NCI-H1048 (cell line): ENCODE measurements around the gene DNAH17.
A peak's percentile ranks its signal among the peaks of the same experiment; 100 is the strongest.
"Not testable (repeated sequence)": the region's sequence is repeated elsewhere in the genome, so short reads cannot be mapped to it uniquely, and the experiment has no call there.

ENCODE experiments used
- DNase-seq: peaks from one replicate; lab custom pipeline; 2025; lab: John Stamatoyannopoulos, UW

DNAH17 gene

DNA sequence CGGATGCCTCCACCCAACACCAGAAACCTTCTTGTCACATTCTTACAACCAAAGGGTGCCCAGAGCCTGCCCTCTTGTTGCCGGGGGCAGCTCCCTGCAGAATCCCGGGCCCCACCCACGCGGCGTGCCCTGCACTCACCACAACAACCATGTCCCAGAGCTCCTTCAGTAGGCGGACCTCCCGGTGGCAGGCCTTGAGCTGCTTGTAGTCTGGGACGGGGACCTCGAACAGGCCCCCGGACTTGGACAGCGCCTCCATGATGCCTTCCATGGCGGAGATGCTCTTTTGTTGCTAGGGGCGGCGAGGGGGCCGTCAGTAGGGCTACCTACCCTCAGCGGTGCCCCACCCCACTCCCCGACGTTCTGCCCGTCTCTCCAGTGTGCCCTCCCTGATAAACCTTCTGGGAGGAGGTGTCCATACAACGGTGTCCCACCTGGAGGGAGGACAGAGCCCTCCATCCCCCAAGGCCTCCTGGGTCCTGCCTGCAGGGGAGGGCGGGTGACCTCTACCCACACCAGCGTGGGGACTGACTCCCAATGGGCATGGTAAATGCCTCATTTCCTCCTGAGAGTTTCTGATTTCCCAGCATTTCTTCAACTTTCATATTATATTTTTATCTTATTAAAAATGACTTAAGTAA is 52.2 kb downstream of the DNAH17 start:
- no peak for DNase-seq

DNA sequence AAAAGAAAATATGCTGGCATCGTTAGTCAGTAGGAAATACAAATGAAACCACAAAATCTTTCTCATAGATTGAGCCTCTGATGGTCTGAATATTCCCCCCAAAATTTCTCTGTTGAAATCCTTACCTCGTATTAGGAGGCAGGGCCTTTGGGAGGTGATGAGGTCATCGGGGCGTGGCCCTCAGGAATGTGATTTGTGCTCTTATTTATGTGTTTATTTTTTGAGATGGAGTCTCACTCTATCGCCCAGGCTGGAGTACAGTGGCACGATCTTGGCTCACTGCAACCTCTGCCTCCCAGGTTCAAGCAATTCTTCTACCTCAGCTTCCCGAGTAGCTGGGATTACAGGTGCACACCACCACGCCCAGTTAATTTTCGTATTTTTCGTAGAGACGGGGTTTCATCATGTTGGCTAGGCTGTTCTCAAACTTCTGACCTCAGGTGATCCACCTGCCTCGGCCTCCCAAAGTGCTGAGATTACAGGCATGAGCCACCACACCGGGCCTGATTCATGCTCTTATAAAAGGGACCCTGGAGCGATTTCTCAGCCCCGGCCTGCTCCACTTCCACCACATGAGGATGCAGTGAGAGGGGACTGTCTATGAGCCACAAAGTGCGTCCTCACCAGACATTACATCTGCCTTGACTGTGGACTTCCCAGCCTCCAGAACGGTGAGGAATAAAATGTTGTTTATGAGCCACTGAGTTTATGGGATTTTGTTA is 53.1 kb downstream of the DNAH17 start:
- DNase-seq = no peak

DNA sequence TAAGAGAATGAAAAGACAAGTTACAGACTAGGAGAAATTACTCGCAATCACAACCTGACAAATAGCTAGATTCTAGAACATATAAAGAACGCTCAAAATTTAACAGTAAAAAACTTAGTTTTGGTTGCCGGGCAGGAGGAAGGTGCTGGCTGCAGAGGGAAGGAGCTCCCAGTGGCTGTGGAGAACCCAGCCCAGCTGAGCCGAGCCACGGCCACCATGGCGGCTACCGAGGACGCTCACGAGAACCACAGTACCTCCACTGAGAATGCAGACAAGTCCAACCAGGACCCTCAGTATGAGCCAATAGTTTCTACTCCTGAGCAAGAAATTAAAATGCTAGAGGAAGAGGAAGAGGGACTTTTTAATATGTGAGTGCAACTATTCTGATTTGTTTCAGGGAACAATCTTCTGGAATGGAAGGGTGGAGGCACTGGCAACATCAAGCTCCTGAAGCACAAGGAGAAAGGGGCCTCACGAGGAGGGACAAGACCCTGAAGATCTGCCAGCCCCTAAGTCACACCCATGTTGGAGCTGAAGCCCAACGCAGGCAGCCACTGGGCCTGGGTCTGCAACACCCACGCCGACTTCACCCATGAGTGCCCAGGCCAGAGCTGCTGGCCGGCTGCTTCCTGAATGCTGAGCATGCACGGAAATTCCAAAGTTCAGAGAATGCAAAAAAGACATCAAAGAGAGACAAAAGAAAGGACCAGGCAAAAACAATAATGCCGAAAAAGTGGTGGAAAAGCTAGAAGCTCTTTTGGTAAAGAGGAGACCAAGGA is 55.0 kb downstream of the DNAH17 start:
- no peak for DNase-seq

DNA sequence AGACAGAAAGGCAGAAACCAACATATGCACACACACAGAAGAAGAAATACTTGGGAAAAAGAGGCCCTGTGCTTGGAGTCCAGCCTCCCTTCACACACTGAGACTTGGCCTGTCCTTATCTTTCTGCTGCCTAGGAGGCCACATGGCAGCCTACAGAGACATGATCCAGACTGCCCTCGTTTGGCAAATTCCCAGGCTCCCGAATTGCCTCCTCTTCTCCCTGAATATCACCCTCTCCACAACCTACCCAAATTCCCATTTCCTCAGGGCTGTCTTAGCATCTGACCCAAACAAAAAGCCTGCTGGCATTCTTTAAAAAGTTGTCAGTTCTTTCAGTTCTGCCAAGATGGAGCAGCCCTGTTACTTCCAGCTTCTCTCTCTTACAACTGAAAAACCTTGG is 59.8 kb downstream of the DNAH17 start:
- no peak for DNase-seq

DNA sequence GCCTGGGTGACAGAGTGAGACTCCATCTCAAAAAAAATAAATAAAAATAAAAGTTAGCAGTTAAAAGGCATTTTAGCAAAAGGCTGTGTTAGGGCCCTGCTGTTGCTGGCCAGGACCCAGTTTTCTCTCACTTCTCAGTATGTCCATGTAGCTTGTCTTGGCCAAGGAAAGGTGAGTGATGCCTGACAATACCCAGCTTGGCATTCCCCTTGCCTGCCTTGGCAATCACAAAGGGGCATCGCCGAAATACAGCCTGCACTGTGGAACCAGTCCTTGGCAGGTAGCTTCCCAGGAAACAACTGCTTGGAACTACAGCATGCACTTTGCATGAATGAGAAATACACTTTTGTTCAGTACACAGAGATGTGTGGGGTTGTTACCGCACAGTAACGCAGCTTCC is 61.7 kb downstream of the DNAH17 start:
- DNase-seq = no peak

DNA sequence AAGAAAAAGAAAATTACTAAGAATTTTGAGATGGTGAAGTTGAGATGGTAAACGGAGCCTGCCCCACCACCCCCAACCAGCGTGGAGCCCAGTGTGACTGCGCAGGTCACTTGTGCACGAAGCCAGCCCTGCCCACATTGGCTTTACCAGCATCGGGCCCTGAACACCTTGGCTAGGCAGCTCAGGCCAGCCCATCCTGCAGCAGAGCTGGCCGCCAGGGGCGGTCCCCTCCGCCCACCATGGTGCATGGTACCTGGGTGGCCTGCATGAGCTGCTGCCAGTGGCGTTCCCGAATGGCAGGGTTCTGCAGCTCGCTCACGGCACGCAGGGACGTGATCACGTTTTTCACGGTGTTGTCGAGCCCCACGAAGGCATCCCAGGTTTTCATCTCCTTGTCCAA is 62.7 kb downstream of the DNAH17 start:
- no peak for DNase-seq

DNA sequence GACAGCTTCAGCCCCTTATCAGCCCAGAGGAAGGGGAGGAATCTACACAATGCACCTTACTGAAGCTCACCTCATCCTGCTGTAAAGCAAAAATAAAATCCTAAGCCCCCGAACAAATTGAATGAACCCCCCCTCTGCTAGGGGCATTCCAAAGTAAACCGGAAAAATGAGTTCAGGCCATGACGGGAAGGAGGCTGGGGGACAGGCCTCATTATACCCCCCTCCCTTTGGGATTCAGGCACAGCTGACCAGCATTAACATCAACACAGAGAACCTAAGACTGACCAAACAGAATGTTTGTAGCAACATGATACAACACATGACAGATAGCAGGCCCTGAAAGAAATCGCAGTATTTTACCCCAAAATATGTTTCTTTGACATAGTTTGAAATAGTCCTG is 64.2 kb downstream of the DNAH17 start:
- no peak for DNase-seq

DNA sequence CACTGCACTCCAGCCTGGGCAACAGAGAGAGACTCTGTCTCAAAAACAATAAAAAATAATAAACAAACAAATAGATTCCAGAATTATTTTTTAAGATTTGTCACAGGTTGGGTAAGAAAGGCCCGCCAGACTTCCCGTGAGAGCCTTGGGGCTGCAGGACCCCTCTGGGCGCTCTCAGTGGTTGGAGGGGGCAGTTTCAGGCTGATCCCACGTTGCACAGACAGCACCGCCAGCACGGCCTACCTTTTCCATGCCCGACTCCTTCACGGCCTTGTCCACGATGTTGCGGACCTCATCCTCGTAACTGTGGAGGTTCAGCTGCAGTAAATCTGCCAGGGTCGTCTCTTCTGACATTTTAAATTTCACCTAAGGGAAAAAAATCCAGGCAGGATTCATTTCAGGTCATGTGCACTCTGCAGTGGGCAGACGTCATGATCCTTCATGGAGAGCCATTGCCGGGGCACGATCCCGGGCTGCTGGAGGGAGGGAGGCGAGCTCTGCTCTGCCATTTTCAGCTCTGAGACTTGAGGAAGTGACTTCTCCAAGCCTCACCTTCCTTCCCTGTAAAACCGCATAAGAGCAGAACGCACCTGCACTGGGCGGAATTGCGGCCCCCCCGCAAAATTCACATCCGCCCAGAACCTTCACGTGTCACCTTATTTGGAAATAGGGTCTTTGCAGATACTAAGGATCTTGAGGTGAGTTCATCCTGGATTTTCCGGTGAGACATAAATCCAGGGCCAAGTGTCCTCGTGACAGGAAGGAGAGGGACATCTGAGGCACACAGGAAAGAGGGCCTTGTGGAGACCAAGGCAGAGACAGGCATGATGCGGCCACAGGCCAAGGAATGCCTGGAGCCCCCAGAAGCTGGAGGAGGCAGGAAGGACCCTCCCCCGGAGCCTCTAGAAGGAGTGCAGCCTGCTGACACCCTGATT is 66.8 kb downstream of the DNAH17 start:
- no peak for DNase-seq

DNA sequence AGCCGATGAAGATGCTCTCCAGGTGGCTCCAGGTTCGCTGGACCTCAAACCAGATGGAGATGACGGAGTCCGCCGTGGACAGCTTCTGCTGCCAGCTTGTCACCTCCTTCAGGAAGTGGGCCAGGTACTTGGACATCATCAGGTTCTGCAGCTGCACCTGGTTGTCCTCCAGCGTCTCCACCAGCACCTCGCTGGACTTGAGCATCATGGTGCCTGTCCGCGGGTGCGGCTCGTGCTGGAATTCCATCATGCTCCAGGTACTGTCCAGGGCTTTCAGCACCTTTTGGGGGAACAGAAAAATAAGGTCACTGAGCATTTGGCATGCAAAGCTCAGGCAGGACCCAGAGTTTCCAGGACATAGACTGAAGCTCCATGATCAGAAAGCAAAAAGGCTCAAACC is 69.7 kb downstream of the DNAH17 start:
- no peak for DNase-seq

DNA sequence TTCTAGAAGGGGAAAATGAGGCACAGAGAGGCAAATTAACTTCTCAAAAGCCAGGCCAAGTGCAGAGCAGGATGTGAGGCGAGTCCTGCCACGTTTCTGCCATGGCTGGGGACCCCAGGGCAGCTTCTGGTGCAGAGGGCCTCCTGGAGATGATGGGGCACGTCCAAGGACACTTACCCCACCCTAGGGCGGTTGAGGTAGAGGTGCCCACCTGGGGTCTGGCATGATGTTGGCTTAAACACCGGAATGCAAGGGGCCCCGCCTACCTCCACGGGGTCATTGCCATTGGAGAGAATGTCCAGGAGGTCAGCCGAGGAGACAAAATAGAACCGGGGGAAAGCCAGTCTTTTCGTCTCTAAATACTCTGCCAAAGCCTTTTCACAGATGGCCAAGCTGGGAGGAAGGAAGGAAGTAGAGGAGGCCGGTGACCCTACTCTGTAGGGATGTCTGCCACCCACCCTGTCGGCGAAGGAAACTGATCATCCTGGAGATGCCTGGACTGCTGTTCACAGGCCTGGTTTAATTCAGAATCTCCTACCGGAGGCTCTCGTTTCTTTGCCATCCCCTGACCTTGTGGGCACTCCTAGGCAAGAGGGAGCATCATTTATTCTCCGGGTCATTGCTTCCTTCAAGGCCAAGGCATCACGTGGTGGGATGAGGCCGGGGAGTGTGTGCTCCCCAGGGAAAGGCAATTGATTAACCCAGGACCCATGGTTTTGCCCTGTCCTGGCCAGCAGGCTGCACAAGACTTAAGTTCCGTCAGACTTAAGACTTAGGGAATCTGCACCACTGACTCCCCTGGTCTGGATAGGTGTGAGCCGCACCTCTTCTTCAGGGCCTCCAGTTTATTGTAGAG is 70.5 kb downstream of the DNAH17 start:
- no peak for DNase-seq

DNA sequence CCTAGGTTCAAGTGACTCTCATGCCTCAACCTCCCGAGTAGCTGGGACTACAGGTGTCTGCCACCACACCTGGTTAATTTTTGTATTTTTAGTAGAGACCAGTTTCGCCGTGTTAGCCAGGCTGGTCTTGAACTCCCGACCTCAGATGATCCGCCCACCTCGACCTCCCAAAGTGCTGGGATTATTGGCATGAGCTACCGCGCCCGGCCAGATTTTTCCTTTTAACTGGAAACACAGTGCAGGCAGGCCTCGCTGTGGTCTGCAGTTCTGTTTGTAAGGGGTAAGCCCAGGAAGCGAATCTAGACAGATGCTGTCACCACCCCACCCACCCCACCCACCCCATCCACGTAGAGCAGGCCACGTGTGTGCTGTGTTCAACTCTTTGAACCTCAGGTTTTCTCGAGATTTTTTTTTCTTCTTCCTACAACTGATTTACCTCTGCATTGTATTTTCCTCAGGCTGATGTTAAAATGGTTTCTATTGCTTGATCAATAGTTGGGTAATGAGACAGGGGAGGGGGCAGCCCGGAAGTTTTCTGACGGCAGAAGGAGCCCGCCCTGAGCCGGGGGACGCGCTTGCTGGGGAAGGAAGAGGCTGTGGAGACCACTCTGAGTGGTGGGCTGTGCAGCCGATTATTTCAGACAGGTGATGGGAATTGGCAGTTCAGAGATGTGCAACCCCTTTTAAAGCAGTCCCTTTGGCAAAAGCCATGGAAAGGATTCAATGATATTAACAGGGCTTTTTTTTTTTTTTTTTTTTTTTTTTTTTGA is 72.9 kb downstream of the DNAH17 start:
- no peak for DNase-seq

DNA sequence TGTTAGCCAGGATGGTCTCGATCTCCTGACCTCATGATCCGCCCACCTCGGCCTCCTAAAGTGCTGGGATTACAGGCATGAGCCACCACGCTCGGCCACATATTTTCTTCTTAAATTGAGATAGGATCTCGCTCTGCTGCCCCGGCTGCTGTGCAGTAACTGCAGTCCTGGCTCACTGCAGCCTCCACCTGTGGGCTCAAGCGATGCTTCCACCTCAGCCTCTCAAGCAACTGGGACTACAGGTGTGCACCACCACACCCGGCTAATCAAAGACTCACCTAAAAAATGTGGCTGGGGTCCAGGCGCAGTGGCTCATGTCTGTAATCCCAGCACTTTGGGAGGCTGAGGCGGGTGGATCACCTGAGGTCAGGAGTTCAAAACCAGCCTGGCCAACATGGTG is 73.8 kb downstream of the DNAH17 start:
- not testable (repeated sequence) for DNase-seq

DNA sequence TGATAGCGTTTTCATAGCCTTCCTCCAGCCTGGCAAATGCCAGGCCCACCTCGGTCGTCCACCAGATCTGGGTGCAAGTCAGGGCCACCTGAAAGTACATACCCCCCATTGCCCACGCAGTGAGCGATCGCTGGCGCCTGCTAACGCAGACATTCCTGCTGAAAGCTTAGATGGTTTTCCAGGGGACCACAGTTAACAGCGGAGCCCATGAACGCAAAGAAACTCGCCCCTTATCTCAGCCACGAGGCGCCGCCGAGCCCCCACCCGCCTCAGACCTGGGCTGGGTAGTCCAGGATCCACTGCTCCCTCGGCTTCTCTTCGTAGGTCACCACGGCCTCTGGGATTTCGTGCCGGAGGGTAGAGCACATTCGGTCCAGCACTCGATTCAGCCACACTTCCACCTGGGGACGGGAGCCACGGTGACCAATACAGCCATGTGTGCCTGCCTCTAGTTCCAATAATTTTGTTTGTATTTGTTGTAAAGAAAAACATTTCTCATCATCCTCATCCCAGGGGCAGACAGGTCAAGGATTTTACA is 74.5 kb downstream of the DNAH17 start:
- no peak for DNase-seq

DNA sequence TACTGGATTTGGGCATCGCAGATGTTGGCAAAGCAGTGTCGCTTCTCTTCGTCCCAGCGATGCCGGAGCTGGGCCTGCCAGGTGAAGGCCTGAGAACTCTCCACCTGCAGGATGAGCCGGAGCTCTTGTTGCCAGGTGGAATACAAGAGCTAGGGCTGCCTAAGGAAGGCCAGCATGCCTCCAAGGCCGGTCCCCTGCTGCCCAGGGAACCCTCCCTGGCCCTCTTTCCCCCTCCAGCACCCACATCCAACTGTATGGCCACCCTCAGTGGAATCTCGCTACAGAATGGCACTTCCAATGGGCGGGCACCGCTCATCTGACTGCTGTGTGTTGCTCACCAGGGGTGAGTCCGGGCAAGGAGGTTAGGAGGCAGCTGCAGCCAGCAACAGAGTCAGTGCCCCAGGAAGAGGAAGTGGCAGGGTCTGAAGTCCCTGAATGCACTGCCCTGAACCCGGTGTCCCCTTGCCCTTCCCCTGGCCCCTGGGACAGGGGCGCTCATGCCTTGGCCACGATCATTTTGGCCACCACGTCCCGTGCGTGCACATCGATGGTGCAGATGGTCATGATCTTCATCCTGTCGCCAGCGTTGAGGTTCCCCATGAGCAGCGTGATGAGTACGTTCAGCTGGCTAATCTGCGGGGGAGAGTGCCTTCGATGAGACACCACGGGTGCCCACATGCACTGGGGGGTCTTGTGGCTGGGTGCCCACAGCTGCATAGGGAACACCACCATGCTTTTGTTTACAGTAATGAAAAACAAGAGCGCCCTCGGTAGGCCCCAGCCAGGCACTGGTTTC is 75.8 kb downstream of the DNAH17 start:
- DNase-seq = no peak

DNA sequence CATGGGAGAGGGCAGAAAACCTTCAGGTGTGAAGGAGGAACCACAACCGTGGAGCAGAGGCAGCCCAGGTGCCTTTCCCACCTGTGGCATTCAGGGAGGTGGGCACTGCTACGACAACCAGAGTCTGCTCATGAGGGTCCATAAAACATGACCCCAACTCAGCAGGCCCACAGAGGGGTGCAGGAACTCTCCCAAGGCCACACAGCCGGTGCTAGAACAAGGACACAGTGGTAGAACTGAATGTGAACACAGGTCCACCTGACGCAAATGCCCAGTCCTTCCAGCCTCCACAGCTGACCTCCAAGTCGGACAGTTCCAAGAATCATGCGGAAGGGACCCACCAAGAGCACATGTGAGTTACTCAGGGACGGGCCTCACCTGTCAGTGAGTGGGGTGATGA is 76.4 kb downstream of the DNAH17 start:
- no peak for DNase-seq

DNA sequence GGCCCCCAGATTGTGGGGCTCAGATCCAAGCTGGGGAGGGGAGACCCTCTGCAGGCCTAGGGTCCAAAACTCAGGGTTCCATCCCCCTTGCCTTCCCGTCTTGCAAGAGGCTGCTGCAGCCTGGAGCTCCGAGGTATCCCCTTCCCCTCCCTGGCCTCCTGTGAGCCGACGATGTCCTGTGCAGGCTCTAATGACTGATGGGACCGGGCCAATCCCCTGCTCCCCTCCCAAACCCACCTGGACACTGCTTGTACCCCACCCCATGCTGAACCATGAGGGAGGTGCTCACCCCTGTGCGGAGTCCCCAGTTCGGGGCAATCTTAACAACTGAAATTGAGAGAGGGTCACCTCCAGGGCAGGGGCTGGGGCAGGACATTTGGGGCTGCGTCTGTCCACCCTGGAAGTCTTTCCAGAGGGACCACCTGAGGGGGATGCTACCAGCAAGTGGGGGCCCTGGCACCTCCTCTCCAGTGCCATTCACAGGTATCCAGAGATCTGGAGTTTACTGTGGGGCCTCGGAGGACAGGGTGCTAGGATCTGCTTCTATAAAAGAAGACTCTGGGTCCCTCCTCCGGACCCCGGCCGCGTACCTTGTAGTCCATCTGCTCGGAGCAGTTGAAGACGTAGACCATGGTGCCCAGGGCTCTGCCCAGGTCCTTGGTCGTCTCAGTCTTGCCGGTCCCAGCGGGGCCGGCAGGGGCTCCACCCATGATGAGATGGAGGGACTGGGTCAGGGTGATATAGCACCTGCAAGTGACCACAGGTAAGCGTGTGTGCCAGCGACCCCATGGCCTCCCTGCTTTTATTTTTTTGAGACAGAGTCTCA is 77.3 kb downstream of the DNAH17 start:
- DNase-seq = no peak

DNA sequence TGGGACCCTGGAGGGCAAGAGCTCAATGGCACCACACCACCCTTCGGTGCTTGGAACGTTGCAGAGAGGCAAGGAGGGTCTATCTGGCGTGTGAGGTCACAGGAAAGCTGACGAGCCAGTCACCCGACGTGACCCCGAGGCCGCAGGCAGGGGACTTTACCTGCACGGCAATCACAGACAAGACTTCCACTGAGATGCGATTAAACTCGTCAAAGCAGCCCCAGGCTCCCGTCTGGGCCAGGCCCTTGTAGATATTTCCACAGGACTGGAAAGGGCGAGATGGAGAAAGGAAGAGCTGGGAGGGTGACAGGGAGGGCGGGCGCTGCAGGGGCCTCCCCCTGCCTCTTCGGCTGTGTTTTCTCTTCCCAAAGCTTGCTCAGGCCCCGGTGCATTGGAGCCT is 78.3 kb downstream of the DNAH17 start:
- DNase-seq = no peak

DNA sequence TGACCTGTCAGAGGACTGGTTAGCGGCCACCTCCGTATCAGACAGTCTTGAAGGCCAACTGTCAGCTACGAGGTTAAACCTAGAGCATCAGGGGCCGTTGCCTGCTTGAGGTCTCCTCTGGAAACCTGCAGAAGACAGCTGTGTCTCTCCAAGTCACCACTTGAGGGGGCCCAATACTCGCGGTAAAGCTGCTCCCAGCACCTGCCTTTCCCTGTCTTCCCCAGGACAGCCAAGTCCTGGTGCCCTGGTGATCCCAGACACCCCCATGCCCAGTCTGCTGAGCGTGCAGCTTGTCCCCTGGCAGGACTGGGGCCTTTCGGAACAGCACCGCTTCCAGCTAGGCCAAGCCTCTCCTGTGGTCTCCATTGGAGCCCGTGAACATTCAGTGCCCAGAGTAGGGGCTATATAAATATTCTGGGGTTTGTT is 80.1 kb downstream of the DNAH17 start:
- peak; percentile 46 for DNase-seq
